PC-9 (cell line): ENCODE measurements around the gene DRD2. TPM values are rescaled to one million over a fixed set of nuclear protein-coding genes. Genes with fewer than 3 reads are reported as not detected.

Experiments
- BruUV-seq: library from RNA; stranded (reverse); fragments of 400-500 nt; replicated peaks from 2 replicates; lab custom pipeline; 2021; lab: Mats Ljungman, UMichigan
- CTCF ChIA-PET: fragments of 300-600 bp; sonication (Branson Sonifier 250); formaldehyde crosslinking; loops from one replicate; lab custom pipeline; 2022; ENCODE audit warnings: antibody characterized with exemption; lab: Charles Lee
- POLR2A ChIA-PET: fragments of 300-600 bp; sonication (Branson Sonifier 250); formaldehyde crosslinking; loops from one replicate; lab custom pipeline; 2022; ENCODE audit warnings: antibody characterized with exemption; ENCODE audit not compliant: unreplicated experiment; lab: Charles Lee
- DNase-seq, 2 experiments: peaks; one replicate each; pipeline versions ENCODE4 v3.0.0 to v3.0.0-alpha.2; 2015 to 2022; ENCODE audit warnings: mixed read lengths in 1 of 2
- H2AFZ ChIP-seq: fragments of 200-600 bp; sonication (generic); 2 replicates; pipeline ENCODE4 v1.8.1; 2017; ENCODE audit warnings: antibody characterized with exemption
- H3F3A ChIP-seq: fragments of 200-600 bp; sonication (generic); 2 replicates; pipeline ENCODE4 v1.8.1; 2017; ENCODE audit warnings: antibody characterized with exemption, mild to moderate bottlenecking, low read depth; ENCODE audit not compliant: insufficient read depth
- H3K27ac ChIP-seq: fragments of 200-600 bp; sonication (generic); 2 replicates; pipeline ENCODE4 v1.6.1; 2016; ENCODE audit warnings: mixed run types
- H3K27me3 ChIP-seq: fragments of 200-600 bp; sonication (generic); 2 replicates; pipeline ENCODE4 v1.6.1; 2016; ENCODE audit warnings: low read depth, mixed run types; ENCODE audit not compliant: insufficient read depth
- H3K36me3 ChIP-seq: fragments of 200-600 bp; sonication (generic); 2 replicates; pipeline ENCODE4 v1.6.1; 2016; ENCODE audit warnings: low read depth, mixed run types
- H3K4me1 ChIP-seq: fragments of 200-600 bp; sonication (generic); replicated peaks from 2 replicates; pipeline ENCODE4 v1.6.1; 2016; ENCODE audit warnings: mixed run types; ENCODE audit not compliant: insufficient read depth
- H3K4me2 ChIP-seq: fragments of 200-600 bp; sonication (generic); 2 replicates; pipeline ENCODE4 v1.6.1; 2017; ENCODE audit warnings: mixed run types
- H3K4me3 ChIP-seq: fragments of 200-600 bp; sonication (generic); 2 replicates; pipeline ENCODE4 v1.6.1; 2016; ENCODE audit warnings: mixed run types
- H3K79me2 ChIP-seq: fragments of 200-600 bp; sonication (generic); 2 replicates; pipeline ENCODE4 v1.6.1; 2017; ENCODE audit warnings: low read depth, mixed run types
- H3K9me2 ChIP-seq: fragments of 200-600 bp; sonication (generic); 2 replicates; pipeline ENCODE4 v1.8.1; 2017; ENCODE audit warnings: mild to moderate bottlenecking; ENCODE audit not compliant: insufficient read depth
- H3K9me3 ChIP-seq: fragments of 200-600 bp; sonication (generic); 2 replicates; pipeline ENCODE4 v1.8.1; 2016; ENCODE audit warnings: low read depth; ENCODE audit not compliant: insufficient read depth
- H4K20me1 ChIP-seq: fragments of 200-600 bp; sonication (generic); 2 replicates; pipeline ENCODE4 v1.8.1; 2017; ENCODE audit not compliant: insufficient read depth
- EZH2 ChIP-seq: fragments of 200-600 bp; sonication (generic); IDR thresholded peaks from 2 replicates; pipeline ENCODE4 v1.8.0; 2017; ENCODE audit warnings: antibody characterized with exemption, low read depth
- intact Hi-C: fragments of 100-400 bp; cut with micrococcal nuclease; formaldehyde crosslinking; loops from one replicate; pipeline ENCODE4 v1.10.0; 2022; ENCODE audit not compliant: unreplicated experiment
- total RNA-seq: library from RNA; stranded (reverse); gene quantifications from 2 replicates; pipeline ENCODE4 v1.2.3, GENCODE V29; 2021
- TF ChIP-seq, protein P1 (sequence below): fragments of 200-600 bp; sonication (generic); conservative IDR thresholded peaks from 2 replicates; pipeline ENCODE4 v1.6.1; 2017; ENCODE audit warnings: mixed run types, antibody characterized with exemption, mild to moderate bottlenecking, moderate library complexity

The DRD2 gene
- total RNA-seq, 1 experiment from 2014 or later: not detected

DNA sequence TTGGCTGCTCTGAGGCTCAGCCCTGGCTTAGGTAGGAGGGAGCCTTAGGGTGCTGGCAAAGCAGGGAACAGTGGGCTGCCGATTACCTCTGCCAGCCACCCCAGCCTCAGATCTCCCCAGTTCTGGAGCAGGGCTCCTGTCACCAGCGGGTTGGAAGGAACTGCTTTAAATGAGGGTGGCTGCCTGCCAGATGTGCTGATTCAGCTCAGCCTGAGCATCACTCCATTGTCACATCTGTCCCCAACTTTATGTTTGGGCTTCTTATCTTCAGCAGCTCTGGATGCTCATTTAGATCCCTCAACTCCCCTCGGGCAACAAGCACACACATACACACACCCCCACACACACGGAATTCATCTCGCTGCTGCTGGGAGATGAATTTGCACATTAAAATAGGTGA lies 104.6 kb downstream of the DRD2 start:
- TF ChIP-seq, protein P1, sequence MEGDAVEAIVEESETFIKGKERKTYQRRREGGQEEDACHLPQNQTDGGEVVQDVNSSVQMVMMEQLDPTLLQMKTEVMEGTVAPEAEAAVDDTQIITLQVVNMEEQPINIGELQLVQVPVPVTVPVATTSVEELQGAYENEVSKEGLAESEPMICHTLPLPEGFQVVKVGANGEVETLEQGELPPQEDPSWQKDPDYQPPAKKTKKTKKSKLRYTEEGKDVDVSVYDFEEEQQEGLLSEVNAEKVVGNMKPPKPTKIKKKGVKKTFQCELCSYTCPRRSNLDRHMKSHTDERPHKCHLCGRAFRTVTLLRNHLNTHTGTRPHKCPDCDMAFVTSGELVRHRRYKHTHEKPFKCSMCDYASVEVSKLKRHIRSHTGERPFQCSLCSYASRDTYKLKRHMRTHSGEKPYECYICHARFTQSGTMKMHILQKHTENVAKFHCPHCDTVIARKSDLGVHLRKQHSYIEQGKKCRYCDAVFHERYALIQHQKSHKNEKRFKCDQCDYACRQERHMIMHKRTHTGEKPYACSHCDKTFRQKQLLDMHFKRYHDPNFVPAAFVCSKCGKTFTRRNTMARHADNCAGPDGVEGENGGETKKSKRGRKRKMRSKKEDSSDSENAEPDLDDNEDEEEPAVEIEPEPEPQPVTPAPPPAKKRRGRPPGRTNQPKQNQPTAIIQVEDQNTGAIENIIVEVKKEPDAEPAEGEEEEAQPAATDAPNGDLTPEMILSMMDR: no peak
- TF ChIP-seq EZH2: no peak

DNA sequence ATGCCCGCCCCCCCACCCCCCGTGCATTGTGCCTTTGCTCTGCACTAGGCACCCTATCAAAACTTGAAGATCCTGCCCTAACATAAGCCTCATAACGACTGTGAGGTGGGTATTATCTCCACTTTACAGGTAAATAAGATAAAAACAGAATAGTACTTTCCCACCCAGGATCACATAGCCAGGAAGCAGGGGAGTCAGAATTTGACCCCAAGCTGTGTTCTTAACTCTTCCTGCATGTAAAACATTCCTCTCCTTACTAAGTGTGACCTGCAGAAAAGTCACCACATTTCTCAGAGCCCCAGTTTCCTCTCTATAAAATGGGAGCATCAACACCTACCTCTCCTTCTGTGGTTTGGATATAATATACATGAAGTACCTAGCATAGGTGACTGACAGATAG lies 105.8 kb downstream of the DRD2 start:
- no peak for DNase-seq
- no peaks in the 10 kb centered on the region for H3K27me3 ChIP-seq
- H3K4me1 ChIP-seq: no peaks in the 10 kb centered on the region
- no peak overlapping the region for H2AFZ ChIP-seq
- no peaks in the 10 kb centered on the region for H3K36me3 ChIP-seq
- H3K27ac ChIP-seq: no peak overlapping the region
- H3K79me2 ChIP-seq: no peaks in the 10 kb centered on the region
- intact Hi-C loops: no loop called here
- ChIA-PET CTCF (no interaction called here), POLR2A (no interaction called here)
- H3K9me2 ChIP-seq: no peaks in the 10 kb centered on the region
- H4K20me1 ChIP-seq: no peaks in the 10 kb centered on the region
- no TSS peak for BruUV-seq
- no peak overlapping the region for H3K4me2 ChIP-seq
- no peaks in the 10 kb centered on the region for H3K9me3 ChIP-seq
- H3K4me3 ChIP-seq: no peak overlapping the region
- TF ChIP-seq EZH2: no peak
- TF ChIP-seq, protein P1: no peak
- no peaks in the 10 kb centered on the region for H3F3A ChIP-seq

More for the DNA sequence above, 104.6 kb downstream of the DRD2 start:
- Histone ChIP-seq H3K27ac (no peak overlapping the region), H3K4me3 (no peak overlapping the region), H3K4me2 (no peak overlapping the region), H3K9me2 (no peaks in the 10 kb centered on the region), H3K36me3 (no peaks in the 10 kb centered on the region), H3K4me1 (no peaks in the 10 kb centered on the region), H4K20me1 (no peaks in the 10 kb centered on the region), H3F3A (no peaks in the 10 kb centered on the region), H3K9me3 (no peaks in the 10 kb centered on the region), H3K27me3 (no peaks in the 10 kb centered on the region), H3K79me2 (no peaks in the 10 kb centered on the region), H2AFZ (no peak overlapping the region)
- no peak for DNase-seq
- POLR2A ChIA-PET: no interaction called here
- BruUV-seq: no TSS peak
- intact Hi-C loops: no loop called here
- CTCF ChIA-PET: no interaction called here

DNA sequence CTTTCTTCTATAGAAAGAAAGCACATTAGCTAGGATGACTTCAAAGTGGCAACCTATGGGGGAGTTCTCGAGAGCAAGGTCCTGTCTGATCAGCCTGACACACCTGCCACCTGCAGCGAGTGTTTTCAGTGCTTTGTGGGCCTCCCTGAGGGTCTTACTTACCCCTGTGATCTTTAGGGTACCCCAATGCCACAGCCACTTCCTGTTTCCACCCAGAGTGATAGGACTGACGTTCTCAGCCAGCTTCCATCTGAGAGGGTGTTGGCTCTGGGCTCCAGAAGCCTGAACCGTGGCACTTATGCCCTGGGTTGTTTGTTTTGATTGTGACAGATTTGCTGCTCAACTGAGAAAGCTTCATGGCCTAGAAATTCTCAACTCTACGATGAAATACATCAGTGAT lies 109.3 kb downstream of the DRD2 start:
- Histone ChIP-seq H3K9me3 (no peaks in the 10 kb centered on the region), H3K4me1 (no peaks in the 10 kb centered on the region), H2AFZ (no peak overlapping the region), H3K9me2 (no peaks in the 10 kb centered on the region), H3K79me2 (no peaks in the 10 kb centered on the region), H3K4me3 (no peak overlapping the region), H3K4me2 (no peak overlapping the region), H3F3A (no peaks in the 10 kb centered on the region), H3K27ac (no peak overlapping the region), H4K20me1 (no peaks in the 10 kb centered on the region), H3K27me3 (no peaks in the 10 kb centered on the region), H3K36me3 (no peaks in the 10 kb centered on the region)
- TF ChIP-seq, protein P1: no peak
- no peak for TF ChIP-seq EZH2
- POLR2A ChIA-PET: no interaction called here
- CTCF ChIA-PET: no interaction called here
- intact Hi-C loops: no loop called here
- BruUV-seq: no TSS peak
- no peak for DNase-seq
